ENCODE data around the gene THSD4.

THSD4 gene

DNA sequence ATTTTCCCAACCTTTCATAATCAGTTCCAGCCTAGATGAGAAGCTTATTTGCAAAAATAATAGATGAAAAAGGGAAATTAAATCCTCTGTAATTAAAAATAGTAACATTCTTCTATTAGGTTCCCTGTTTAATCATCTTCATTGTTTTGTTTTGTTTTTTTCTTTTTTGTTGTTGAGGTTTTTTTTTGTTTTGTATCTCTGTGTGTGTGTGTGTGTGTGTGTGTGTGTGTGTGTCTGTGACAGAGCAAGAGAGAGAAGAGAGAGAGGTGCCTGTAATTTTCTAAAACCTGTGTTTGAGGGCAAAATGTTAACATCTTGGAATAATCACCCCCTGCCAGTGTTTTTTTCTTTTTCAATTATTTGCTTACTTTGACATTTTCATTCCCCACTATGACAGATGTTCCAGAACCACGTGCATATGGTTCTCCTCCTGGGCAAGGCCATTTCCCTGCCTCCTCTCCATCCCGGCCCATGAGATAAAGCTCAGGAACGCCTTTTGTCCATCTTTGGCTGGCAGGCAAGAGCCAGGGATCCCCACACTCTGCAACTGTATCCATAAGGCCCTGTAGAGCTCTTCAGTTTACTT, 573.3 kb downstream of the THSD4 start:
- no peak overlapping the region for H3K27ac ChIP-seq
- TF ChIP-seq, protein P1, sequence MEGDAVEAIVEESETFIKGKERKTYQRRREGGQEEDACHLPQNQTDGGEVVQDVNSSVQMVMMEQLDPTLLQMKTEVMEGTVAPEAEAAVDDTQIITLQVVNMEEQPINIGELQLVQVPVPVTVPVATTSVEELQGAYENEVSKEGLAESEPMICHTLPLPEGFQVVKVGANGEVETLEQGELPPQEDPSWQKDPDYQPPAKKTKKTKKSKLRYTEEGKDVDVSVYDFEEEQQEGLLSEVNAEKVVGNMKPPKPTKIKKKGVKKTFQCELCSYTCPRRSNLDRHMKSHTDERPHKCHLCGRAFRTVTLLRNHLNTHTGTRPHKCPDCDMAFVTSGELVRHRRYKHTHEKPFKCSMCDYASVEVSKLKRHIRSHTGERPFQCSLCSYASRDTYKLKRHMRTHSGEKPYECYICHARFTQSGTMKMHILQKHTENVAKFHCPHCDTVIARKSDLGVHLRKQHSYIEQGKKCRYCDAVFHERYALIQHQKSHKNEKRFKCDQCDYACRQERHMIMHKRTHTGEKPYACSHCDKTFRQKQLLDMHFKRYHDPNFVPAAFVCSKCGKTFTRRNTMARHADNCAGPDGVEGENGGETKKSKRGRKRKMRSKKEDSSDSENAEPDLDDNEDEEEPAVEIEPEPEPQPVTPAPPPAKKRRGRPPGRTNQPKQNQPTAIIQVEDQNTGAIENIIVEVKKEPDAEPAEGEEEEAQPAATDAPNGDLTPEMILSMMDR (conservative IDR thresholded peaks at IDR 0.05), result no peak
- TF ChIP-seq ZFX (IDR thresholded peaks at IDR 0.05), result no peak

DNA sequence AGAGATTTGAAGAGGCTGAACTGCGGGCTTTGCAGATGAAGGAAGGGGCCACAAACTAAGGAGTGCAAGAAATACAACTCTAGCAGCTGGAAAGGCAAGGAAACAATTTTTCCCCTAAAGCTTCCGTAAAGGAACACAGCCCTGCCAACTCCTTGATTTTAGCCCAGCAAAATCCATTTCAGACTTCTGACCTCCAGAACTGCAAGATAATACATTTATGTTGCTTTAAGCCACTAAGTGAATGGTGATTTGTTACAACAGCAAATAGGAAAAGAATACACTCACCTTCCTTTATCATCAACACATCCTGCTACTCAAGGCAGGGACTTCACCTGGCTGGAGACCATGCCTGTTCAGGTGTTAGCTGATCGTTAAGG, 575.8 kb downstream of the THSD4 start:
- no peak for TF ChIP-seq ZFX (IDR thresholded peaks at IDR 0.05)
- TF ChIP-seq, protein P1 (conservative IDR thresholded peaks at IDR 0.05), result no peak

DNA sequence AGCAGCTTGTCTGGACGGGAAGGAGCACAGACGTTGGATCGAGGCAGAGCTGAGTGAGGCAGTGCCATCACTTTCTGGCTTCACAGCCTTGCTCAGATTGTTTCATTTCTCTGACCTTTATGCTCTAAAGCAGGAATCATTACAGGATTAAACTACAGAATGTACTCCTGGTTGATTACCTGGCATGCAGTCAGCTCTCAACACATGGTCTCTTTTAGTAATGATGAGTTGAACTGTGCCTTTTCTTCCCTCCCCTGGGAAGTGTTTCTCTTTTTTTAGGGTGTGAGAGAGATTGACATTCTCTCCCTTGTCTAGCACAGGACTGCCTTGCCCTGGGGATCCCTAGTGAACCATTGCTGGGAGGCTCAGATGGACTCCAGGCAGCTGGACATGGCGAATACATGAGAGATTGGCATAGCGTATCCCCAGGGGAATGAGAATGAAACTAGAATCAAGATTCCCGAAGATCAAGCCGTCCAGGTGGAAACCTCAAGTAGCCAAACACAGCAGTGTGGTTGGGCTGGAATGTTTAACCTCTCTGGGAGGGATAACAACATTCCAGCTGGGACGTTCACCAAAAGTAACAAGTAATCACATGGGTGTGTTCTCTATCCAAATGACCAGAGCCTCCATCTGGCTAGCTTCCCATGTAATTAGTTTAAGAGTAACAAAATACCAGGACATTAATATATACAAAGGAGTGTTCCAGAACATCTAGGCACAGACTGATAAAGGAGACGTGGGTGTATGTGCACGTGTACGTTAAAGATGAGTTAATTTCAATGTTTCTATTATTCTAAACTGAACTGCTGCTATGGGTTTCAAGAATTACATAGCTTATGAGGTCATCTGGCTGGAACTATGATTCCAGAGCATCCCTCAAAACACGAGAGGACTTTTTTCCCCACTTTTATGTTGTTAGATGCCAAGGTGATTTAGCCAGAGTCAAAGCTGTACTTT, 576.5 kb downstream of the THSD4 start:
- TF ChIP-seq, protein P1 (conservative IDR thresholded peaks at IDR 0.05), result no peak
- no peak for TF ChIP-seq ZFX (IDR thresholded peaks at IDR 0.05)
- peak overlapping the region; percentile 32 for H3K27ac ChIP-seq

More for the DNA sequence above, 575.8 kb downstream of the THSD4 start:
- H3K27ac ChIP-seq, result peak overlapping the region; percentile 32

DNA sequence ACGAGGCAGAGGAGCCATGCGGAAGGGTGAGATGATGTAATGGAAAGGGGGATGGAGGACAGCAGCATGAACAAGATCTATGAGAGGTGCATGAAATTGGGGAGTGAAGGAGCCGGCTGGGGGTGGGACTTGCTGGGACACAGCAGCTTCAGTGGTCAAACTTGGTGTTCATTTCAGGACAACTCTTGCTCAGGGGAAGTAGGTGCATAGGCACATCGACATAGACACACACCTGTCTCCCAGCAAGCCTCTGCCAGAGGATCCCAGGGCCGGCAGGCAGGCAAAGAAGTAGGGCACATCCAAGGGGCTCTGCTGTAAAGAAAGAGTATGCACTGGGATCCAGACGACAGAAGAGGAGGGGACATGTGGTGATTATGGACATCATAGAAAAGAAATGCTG, 582.0 kb downstream of the THSD4 start:
- TF ChIP-seq, protein P1 (conservative IDR thresholded peaks at IDR 0.05), result no peak
- TF ChIP-seq ZFX (IDR thresholded peaks at IDR 0.05), result no peak
- no peak overlapping the region for H3K27ac ChIP-seq

DNA sequence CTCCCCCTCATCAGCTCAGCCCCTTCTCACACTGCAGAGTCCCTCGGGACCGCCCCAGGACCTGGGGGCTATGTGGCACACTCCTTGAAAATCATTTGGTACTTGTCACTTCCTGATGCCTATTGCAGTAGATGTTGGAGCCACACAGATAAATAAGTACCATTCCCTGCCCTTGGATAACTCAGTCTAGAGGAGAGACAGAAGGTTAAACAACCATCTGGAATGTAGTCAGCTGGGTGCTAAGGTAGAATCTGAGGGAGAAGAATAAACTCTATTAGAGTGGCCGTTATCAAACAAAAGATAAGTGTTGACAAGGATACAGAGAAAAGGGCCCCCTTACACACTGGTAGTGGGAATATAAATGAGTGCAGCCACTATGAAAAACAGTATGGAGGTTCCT, 582.8 kb downstream of the THSD4 start:
- TF ChIP-seq ZFX (IDR thresholded peaks at IDR 0.05), result no peak
- TF ChIP-seq, protein P1 (conservative IDR thresholded peaks at IDR 0.05), result no peak
- no peak overlapping the region for H3K27ac ChIP-seq

DNA sequence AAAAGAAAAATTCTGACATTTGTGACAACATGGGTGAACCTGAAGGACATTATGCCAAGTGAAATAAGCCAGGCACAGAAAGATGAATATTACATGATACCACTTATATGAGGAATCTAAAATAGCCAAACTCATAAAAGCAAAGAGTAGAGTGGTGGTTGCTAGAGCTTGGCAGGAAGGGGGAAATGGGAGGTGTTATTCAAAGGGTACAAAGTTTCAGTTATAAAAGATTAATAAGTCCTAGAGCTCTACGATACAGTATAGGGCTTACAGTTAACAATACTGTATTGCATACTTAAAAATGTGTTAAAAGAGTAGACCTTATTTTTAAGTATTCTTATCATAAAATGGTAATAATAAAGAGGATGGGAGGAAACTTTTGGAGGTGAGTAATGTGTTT, 583.5 kb downstream of the THSD4 start:
- TF ChIP-seq ZFX (IDR thresholded peaks at IDR 0.05), result no peak
- TF ChIP-seq, protein P1 (conservative IDR thresholded peaks at IDR 0.05), result no peak
- no peak overlapping the region for H3K27ac ChIP-seq

DNA sequence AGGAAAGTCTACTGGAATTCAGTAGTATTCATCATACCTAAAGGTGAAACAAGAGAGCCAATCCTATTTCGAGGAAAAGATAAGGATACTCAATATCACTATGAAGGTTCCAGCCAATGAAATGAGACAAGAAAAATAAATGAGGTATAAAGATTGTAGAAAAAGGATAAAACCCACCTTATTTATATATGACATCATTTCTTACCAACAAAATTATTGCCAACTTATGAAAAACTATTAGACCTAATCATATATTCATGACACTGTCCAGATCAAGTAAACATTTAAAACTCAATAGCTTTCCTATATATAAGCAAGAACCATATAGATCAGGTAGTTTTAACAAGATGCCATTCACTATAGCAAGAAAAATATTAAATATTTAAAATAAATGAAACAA, 584.7 kb downstream of the THSD4 start:
- TF ChIP-seq ZFX (IDR thresholded peaks at IDR 0.05), result no peak
- TF ChIP-seq, protein P1 (conservative IDR thresholded peaks at IDR 0.05), result no peak
- no peak overlapping the region for H3K27ac ChIP-seq

Data from C4-2B (cell line).